Globus pallidus (tissue), 1 donor: Measurements from ENCODE around the gene ACOX1.

ENCODE experiments used
- DNase-seq: peaks from one replicate; pipeline ENCODE4 v3.0.0-alpha.2; 2015; ENCODE audit warnings: low spot score

Gene ACOX1

DNA sequence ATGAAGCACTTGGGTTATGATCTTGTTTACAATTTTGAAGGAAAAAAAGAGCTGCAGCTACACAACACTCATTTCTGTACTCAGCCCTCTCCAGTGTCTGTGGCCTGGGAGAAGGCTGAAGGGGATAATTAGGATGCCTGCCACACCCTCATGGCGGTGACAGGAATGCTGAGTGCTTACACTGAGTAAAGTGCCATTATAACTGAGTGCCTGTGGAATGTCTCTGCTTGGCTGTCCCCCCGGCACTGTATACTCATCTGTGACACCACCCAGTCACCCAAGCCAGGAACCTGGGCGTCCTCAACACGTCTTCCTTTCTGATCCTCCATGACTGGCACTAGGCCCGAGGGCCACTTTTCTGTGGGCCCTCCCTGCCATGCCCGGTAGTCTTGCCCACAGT, 70.8 kb downstream of the ACOX1 start:
- no peak for DNase-seq

DNA sequence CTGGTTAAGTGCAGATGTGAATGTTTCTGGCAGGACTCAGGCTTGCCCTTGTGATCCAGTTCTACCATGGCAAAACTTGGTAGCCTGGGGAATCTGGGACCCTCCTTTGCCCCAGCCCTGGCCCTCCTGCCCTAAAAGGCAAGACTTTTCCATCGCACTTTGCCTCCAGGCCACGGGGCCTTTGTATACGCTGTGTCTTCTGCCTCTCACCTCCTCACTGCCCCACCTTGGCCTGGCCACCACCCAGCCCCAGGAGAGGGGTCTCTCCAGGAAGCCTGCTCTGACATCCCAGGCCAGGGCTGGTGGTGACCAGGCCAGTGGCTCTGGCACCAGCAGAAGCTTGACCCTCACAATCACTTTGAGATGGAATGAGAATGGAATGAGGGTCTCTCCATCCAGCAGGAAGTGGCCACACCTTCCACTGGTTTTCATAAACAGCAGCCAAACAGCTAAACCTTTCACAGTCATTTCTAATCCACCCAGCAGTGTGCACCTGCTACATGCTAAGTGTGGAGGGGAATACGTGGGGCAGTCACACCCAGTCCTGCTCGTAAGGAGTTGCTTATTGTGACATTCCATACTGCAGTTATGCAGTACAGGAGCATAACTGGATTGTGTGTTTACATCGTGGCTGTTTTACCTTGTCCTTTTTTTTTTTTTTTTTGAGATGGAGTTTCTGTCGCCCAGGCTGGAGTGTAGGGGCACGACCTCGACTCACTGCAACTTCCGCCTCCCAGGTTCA, 72.7 kb downstream of the ACOX1 start:
- no peak for DNase-seq

DNA sequence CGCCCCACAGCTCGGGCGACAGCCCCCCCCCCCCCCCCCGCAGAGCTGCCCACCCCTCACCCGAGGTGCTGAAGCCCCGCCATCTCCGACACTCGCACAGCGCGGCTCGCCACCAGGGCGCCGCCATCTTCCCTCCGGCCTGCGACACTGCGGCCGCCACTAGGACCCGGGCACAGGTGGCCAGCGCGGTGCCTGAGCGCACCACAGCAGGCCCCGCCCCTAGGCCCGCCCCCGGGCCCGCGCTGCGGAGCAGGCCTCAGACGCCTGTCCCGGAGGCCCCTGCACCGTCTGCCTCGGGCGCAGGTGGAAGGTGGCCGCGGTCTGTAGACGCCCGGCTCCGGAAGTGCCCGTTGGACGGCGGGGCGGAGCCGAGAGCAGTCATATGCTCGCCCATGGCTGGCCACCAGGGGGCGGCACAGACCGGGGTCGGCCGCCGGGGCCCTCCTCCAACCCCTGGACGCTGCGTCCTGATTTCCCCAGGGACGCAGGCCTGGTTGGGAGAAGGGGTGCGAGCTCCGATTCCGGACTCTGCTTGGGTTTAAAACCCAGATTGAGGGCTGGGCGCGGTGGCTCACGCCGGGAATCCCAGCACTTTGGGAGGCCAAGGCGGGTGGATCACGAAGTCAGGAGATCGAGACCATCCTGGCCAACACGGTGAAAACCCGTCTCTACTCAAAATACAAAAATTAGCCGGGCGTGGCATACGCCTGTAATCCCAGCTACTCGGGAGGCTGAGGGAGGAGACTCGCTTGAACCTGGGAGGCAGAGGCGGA, 74.0 kb downstream of the ACOX1 start, which contains the start of gene MRPL38:
TSS of gene MRPL38 (minus strand) at position 136 of the 773 bp plus-strand sequence. CDS start at position 127, 9 bp downstream.
- DNase-seq, result peak; percentile 83

DNA sequence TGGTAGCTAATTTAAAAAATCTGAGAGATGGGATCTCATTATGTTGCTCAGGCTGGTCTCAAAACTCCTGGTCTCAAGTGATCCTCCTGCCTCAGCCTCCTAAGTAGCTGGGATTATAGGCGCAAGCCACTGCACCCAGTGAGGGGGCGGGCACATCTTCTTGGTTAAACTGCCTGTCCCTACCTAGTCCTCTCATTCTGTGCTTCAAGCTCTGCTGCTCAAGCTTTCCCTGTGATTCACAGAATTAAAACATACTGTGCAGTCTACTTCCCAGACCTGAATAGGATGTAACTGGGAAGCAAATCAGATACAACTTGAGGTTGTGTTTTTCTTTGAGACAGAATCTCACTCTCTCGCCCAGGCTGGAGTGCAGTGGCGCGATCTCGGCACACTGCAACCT, 76.6 kb downstream of the ACOX1 start:
- DNase-seq, result no peak

DNA sequence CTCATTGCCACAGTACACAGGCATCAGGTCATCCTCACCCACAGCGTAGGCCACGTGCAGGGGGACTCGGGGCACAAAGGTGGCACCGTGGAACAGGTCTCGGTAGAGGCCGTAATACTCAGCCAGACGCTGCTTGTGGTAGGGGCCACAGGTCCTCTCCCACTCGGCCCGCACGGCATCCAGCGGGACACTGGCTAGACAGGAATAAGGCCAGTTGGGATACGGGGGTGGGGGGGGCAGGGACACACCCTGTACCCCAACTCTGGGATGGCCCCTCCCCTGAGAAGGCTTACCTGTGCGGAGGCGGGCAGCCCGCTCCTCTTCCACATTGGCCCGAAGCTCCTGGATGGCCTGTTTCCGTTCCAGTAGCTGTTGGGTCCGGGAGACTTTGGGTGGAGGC, 77.2 kb downstream of the ACOX1 start:
- no peak for DNase-seq

DNA sequence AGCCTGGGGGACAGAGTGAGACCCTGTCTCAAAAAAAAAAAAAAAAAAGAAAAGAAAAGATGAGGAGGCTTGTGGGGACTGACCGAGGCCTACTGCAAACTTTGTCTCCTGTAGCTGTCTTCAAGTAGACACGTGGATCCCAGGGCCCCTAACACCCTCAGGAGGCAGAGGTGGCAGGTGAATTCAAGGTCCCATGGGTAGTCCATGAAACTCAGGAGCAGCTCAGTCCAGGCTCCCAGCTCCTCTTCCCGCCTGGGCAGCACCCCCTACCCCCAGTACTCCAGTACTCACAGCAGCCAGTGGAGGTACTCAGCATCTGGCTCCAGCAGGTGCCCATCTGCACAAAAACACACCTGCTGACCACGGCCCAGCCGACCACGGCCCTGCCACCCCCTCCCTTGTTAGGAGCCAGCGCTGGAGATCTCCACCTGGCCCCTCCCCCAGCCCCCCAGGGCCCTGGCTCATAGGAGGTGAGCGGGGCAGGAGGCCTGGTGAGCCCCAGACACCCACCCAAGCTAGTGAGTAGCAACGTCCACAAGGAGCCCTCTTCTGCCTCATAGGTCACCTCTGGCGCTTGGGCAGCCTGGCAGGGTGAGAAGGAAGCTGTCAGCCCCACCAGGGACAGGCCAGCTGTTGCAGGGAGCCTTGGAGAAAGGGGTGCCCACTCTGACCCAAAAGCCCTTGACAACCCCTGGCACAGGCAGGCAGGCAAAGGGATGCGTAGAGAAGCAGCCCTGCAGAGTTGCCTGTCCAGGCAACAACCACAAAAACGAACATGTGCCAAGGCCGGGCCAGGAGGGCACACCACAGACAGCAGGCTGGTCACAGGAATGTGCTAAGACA, 78.1 kb downstream of the ACOX1 start:
- DNase-seq, result no peak

DNA sequence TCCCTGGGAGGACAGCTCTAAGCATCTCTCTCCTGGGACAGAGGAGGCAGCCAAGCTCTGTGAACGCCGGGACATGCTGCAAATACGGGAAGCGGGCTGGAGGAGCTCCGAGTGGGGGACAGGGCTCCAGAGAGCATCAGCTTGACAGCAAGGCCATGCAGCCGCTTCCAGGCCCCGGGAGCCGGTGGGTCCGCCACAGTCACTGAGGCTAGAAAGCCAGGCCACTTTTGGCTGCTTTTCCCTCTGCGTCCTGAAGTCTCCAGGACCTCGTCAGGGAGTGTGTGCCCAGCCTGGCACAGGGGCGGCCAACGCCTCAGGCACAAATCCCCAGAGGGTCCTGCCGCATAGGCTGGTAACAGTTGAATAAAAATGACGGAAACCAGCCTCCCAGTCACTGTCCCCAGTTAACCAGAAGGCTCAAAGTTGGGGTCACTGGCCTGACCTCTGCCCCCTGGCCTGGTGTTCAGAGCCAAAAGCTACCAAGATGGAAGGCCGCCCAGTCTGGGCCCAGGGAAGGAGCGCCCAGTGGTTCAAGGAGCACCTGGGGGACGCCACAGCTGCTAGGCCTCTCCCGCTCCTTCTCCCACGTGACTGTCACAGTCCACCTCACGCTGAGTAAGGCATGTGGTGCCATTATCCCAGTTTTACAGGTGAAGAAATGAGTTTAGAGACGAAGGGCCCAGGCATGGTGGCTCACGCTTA, 79.0 kb downstream of the ACOX1 start:
- DNase-seq, result no peak

DNA sequence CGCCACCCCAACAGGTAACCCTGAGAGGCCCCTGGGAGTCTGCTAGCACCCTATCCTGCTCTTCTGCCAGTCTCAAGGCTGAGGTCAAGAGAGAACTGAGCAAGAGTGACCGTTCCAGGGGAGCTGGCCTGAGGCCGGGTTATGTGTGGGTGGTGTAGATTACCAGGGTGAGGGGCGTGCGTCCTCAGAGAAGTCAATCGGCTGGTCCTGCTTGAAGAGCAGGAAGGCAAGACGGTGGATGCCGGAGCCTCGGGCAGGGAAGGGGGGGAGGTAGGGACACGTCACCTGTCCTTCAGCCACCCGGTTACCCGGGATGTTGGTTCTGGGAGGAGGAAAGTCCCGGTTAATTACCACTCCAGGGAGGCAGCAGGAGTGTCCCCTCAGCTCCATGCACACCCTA, 79.6 kb downstream of the ACOX1 start:
- no peak for DNase-seq

DNA sequence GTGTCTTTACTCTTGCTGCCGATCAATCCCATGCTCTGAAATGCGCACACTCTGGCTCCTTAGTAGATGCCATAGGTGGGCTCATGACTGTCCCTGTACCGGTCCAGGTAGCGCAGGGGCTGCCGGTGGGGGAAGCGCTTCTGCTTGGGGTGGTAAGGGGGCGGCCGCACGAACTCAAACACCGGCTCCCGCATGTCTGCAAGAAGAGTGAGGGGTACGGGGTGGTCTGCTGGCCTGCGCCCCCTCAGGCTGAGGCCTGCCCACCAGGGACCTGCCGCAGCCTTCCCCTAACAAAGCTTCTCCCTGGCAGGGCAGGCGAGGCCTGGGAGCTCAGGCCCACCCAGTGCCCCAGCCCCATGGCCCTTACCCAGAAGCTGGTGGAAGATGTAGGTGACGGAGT, 80.2 kb downstream of the ACOX1 start:
- no peak for DNase-seq

DNA sequence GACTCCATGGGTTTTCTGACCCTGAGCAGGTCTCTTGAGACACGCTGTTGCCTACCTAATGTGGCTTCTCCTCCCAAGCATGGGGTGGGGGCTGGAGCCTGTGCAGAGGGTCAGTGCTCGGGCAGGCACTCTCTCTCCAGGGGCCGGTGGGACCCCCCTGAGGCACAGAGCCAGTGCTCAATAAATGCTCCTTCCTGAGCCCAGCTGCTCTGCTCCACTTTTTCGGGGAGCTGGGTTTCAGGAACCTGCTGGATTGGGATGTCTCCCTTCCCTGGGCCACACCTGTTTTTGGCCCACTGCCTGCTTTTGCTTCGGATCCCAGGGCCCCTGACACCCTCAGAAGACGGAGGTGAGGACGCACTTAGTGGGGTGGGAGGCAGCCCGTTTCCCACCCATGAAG, 80.9 kb downstream of the ACOX1 start:
- no peak for DNase-seq

DNA sequence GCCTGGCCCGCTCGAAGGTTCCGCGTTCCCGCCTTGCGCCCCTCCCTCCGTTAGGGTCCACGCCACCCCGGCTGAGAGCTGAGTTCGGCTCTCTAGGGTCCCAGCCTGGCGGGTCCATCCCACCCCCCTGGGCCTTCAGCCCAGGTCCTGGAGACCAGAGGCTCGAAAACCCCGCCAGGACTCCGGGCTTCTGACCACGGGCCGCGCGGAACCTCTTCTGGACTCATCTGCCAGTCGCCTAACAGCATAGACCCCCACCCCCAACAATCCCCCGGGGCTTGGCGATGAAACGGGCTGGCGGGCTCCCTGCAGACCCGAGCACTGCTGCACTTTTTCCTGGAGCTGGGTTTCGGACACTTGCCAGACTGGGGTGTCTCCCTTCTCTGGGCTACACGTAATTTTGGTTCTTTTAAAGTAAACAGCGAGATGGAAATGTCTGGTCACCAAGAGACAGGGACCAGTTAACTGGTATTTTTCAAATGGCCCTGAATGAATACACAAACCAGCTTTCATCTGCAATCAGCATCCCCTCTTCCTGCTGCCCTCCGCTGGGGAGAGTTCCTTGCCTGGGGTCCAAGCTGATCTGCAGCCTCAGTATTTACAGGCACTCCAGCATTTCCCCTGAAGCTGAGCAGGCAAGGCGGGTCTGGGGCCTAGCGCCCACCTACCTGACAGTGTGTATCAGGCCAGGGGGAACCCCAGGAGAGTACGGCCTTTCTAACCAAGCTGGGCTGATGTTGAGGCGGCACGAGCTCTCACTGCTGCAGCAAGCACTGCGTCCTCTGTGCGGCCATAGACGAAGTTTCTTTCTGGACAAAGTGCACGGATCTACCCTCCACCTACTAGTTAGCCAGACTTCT, 81.6 kb downstream of the ACOX1 start:
- DNase-seq, result no peak

DNA sequence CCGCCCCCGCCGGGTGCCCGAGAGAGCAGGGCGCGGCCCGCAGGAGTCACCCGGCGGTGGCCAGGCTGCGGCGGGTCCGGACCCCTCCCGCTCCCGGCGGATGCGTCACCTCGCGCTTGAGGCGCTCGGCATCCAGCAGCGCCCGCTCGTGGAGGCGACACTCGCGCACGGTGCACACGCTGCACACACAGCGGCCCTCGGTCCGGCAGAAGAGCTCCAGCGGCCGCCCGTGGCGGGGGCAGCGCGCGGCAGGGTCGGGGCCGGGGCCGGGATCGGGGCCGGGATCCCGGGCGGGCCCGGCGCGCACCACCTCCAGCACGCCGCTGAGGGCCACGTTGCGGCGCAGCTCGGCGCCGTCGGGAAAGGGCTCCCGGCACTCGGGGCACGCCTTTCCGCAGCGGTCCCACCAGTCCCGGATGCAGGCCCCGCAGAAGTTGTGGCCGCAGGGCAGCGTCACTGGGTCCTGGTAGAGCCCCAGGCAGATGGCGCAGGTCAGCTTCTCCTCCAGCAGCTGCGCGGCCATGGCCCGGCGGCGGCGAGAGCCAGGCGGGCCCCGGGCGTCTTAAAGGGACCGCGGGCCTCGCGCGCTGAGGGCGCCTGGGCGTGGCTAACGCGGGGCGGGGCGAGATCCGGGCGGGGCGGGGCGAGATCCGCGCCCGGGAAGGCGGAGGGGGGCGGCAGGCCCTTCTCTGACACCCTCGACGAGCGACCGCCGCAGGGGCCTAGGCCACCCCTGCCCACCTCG, 82.4 kb downstream of the ACOX1 start, which contains the start of gene TRIM65:
TSS of gene TRIM65 (minus strand) at position 537 of the 745 bp plus-strand sequence. CDS start at position 523, 14 bp downstream.
- DNase-seq, result peak; percentile 84

DNA sequence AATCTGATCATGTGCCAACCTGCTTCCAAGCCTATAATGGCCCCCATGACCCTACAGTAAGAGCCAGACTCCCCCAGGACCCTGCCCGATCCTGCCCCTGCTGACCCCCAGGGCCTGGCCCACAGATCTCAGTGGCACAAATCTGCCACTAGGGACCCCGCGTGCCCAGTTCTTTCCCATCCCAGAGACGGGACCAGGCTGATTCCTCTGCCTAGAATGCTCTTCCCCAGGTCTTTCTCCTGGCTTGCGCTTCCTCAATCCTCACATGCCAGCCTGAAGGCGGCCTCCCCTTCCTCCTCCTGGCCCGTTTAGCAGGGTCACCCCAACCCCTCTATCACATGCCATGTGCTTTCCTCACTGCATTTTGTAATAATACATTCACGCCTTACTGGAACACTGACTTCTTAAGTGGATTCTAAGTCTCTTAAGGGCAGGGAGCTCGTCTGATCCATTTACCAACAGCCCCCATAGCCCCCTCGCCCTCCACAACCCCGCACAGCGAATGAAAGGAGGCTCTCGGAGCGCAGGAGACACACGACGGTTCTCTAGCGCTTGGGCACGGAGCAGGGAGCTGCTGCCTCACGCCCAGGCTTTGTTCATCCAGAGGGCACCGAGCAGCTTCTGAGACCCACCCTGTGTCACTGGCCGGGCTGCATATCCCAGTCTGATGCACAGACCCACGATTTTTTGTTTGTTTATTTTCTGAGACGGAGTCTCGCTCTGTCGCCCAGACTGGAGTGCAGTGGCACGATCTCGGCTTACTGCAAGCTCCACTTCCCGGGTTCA, 83.4 kb downstream of the ACOX1 start:
- no peak for DNase-seq

DNA sequence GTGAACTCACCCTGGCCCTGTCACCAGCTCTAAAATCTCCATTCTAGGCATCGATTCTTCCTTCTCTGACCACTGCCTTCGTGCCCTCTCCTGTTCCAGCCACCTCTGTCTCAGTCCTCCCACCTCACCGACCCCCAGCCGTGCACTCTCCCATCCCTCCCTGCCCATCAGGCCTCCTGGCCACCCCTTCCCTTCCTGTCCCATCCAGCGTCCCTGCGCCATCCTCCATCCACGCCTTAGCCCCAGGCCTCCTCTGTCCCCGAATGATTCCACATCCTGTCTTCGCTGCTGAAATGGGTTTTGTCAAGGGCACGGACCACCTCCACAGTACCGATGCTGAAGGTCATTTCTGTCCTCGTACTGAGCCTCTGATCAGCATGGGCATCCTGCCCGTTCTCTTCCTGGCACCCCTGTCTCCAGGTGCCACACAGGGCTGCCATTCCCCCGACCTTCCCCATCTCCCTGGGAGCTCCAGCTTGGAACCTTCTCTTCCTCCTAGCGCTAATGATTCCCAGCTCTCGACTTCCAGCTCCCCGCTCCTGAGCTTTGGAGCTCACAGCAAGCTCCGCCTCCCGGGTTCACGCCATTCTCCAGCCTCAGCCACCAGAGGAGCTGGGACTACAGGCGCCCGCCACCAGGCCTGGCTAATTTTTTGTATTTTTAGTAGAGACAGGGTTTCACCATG, 84.8 kb downstream of the ACOX1 start:
- DNase-seq, result no peak

DNA sequence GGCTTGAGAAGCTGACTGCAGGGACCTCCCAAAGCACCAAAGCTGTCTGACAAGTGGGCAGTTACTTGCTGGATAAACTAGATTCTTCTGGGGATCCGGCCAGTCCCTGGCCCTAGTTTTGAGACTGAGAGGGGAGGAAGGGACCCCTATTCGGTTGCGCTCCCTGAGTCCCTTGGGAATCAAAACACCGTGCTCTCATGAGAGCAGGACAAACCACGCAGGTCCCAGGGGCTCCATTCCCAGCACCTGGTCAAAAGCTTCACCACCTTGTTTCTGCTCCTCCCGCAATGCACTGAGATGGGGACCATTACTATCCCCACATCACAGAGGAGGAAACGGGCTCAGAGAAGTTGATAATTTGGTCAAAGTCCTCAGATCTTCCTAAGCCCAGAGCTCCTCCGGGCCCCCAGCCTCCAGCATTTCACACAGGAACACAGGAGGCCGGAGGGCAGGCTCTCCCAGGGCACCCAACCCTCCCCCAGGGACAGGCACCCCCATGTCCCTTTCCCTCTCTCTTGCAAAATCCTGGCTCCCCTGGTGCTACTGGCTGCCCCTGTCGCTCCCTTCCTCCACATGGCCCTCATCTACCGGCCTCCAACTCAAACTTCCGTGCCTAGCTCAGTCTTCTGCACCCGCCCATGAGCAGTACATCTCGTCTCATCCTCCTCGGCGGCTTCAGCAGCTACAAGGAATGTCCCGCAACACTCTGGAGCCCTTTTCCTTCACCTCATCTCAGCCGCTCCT, 85.5 kb downstream of the ACOX1 start:
- DNase-seq, result no peak

DNA sequence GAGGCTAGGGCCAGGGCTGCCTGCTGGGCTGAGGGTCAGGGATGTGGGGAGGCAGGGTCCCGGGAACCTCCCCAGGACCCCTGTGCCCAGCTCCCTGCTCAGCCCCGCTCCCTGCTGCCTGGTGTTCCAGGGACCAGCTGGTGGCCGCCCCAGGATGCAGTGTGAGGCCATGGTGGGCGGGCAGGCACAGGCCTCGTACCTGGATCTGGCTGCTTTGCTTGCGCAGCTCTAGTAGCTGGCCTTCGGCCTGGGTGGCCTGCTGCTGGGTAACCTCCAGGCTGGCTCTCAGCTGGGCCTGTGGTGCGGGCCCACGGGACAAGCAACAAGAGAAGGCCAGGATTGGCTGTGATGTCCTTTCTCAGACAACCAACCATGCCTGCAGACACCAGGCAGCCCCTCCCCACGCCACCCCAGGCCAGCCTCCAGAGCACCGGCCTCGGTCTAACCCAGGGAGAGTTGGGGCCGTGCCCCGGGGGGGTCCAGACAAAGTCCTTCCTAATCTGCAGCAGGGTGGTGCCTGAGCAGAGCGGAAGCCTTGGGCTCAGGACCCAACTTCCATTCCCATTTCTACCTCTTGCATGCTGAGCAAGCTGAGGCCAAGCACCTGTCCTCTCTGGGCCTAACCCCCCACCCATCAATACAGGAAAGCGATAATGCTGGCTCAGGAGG, 86.3 kb downstream of the ACOX1 start:
- DNase-seq, result no peak
